ENCODE measurements around the gene HELB.

- TF ChIP-seq CTCF (IDR thresholded peaks at IDR 0.05) = no peak
- TF ChIP-seq POLR2A (IDR thresholded peaks at IDR 0.05) = no peak
- TF ChIP-seq EP300 (IDR thresholded peaks at IDR 0.05) = no peak
Observed at GRCh38 chr12:66297923-66298322, 4.4 kb upstream of the HELB start.
